K562 (cell line): ENCODE data around the gene AGPAT3. TPM values are rescaled to one million over a fixed set of nuclear protein-coding genes. Genes with fewer than 3 reads are reported as not detected.
A peak's percentile ranks its signal among the peaks of the same experiment; 100 is the strongest.

Experiments used
- ATAC-seq: fragments of 200-7000 bp; cut with Tn5 transposase; 3 replicates; pipeline ENCODE4 v1.9.1; 2020; ENCODE audit warnings: moderate library complexity
- BruUV-seq: library from RNA; stranded (reverse); fragments of 400-500 nt; replicated peaks from 2 replicates; lab custom pipeline; 2021; lab: Mats Ljungman, UMichigan
- CTCF ChIA-PET: fragments of 300-600 bp; formaldehyde crosslinking; extraction: SDS; loops from one replicate; lab custom pipeline; 2021; ENCODE audit warnings: low intra/inter-chr PET ratio; lab: Yijun Ruan, JAX
- POLR2A ChIA-PET: fragments of 300-600, 350-650 bp; sonication (Branson Sonifier 250); formaldehyde crosslinking; extraction: SDS; loops from one replicate; lab custom pipeline; 2021; ENCODE audit warnings: antibody characterized with exemption, inconsistent platforms; lab: Yijun Ruan, JAX
- DNase-seq, 4 experiments: peaks; one replicate each; pipeline versions ENCODE4 v3.0.0 to v3.0.0-alpha.2; 2011 to 2018; ENCODE audit warnings: low spot score in 3 of 4, mixed read lengths in 3 of 4; ENCODE audit errors: extremely low read depth in 1 of 4
- FAIRE-seq: peaks from 2 replicates; lab custom pipeline; 2011; peaks lifted over from hg19 to GRCh38; lab: Jason Lieb, UNC
- H2AFZ ChIP-seq: 2 replicates; pipeline ENCODE4 v1.6.0; 2011; ENCODE audit warnings: low read depth, low read length, control low read depth, inconsistent platforms
- H3K27ac ChIP-seq: fragments of 200-600 bp; 3 replicates; pipeline ENCODE4 v1.8.0; 2011; ENCODE audit warnings: low read depth, mild to moderate bottlenecking, control low read depth, inconsistent platforms, low read length, moderate library complexity, mixed read lengths; ENCODE audit errors: extremely low read depth
- H3K27me3 ChIP-seq, 2 experiments: fragments of 300-600 bp in 1 of 2; 2 replicates in 1 of 2; 3 replicates in 1 of 2; pipeline versions ENCODE4 v1.6.0 to v1.8.0; 2011; ENCODE audit warnings: inconsistent platforms in 2 of 2, low read length in 2 of 2, mild to moderate bottlenecking in 1 of 2, mixed read lengths in 1 of 2, moderate library complexity in 1 of 2; ENCODE audit not compliant: control insufficient read depth in 2 of 2, insufficient read depth in 2 of 2
- H3K36me3 ChIP-seq: fragments of 300-600 bp; 3 replicates; pipeline ENCODE4 v1.8.0; 2011; ENCODE audit warnings: mild to moderate bottlenecking, low read length, inconsistent platforms; ENCODE audit not compliant: control insufficient read depth, insufficient read depth
- H3K4me1 ChIP-seq, 2 experiments: fragments of 200-600 bp in 1 of 2; replicated peaks in 1 of 2; 2 replicates in 1 of 2; 3 replicates in 1 of 2; pipeline versions ENCODE4 v1.5.1 to v1.8.0; 2011; ENCODE audit warnings: inconsistent platforms in 2 of 2, low read length in 2 of 2, mild to moderate bottlenecking in 1 of 2, mixed read lengths in 1 of 2, moderate library complexity in 1 of 2; ENCODE audit not compliant: control insufficient read depth in 2 of 2, insufficient read depth in 2 of 2
- H3K4me2 ChIP-seq: 2 replicates; pipeline ENCODE4 v1.6.1; 2011; ENCODE audit warnings: low read length, control low read depth, inconsistent platforms, mixed read lengths; ENCODE audit not compliant: insufficient read depth
- H3K4me3 ChIP-seq: fragments of 200-600 bp; sonication (generic), shearing (Covaris generic); 2 replicates; pipeline ENCODE4 v1.5.1; 2016; ENCODE audit warnings: control low read depth, inconsistent platforms
- H3K79me2 ChIP-seq: fragments of 200-600 bp; 3 replicates; pipeline ENCODE4 v1.8.0; 2011; ENCODE audit warnings: low read length, inconsistent platforms; ENCODE audit not compliant: control insufficient read depth, insufficient read depth
- H3K9ac ChIP-seq, 2 experiments: 2 replicates each; pipeline versions ENCODE4 v1.6.0 to v1.6.1; 2011; ENCODE audit warnings: low read depth in 2 of 2, low read length in 2 of 2, control low read depth in 1 of 2, inconsistent platforms in 1 of 2, mild to moderate bottlenecking in 1 of 2, mixed read lengths in 1 of 2; ENCODE audit not compliant: insufficient read depth in 1 of 2
- H3K9me1 ChIP-seq: one replicate; pipeline ENCODE4 v1.6.0; 2011; ENCODE audit warnings: inconsistent platforms, mild to moderate bottlenecking, low read length, moderate library complexity; ENCODE audit not compliant: control insufficient read depth, insufficient read depth
- H3K9me3 ChIP-seq: replicated peaks from 2 replicates; pipeline ENCODE4 v1.5.1; 2011; ENCODE audit warnings: low read depth, low read length, inconsistent platforms; ENCODE audit not compliant: control insufficient read depth, insufficient read depth
- H4K20me1 ChIP-seq: replicated peaks from 2 replicates; pipeline ENCODE4 v1.6.1; 2011; ENCODE audit warnings: low read length, inconsistent platforms, mixed read lengths; ENCODE audit not compliant: control insufficient read depth, insufficient read depth
- POLR2AphosphoS2 ChIP-seq: IDR thresholded peaks from 2 replicates; pipeline ENCODE4 v1.6.1; 2012; ENCODE audit warnings: low read length, improper control_type of control experiment
- POLR2G ChIP-seq: fragments of 200-400 bp; formaldehyde crosslinking; IDR thresholded peaks from 2 replicates; pipeline ENCODE4 v1.6.1; 2017; ENCODE audit warnings: low read depth, mild to moderate bottlenecking, antibody characterized with exemption, low read length, moderate library complexity
- SREBF1 ChIP-seq: fragments of 150-350 bp; IDR thresholded peaks from 2 replicates; pipeline ENCODE4 v1.6.1; 2014; ENCODE audit warnings: antibody characterized with exemption, low read depth, low read length, borderline replicate concordance
- TBL1XR1 ChIP-seq, 2 experiments: IDR thresholded peaks; 2 replicates each; pipeline ENCODE4 v1.6.1; 2012; ENCODE audit warnings: improper control_type of control experiment in 2 of 2, low read length in 2 of 2, mild to moderate bottlenecking in 1 of 2
- ZFX ChIP-seq: sonication (generic); formaldehyde crosslinking; IDR thresholded peaks from 2 replicates; pipeline ENCODE4 v1.8.0; 2022; ENCODE audit warnings: mild to moderate bottlenecking, missing genetic modification reagents, moderate library complexity
- ZNF124 ChIP-seq: sonication (generic); formaldehyde crosslinking; IDR thresholded peaks from 2 replicates; pipeline ENCODE4 v1.8.1; 2022; ENCODE audit warnings: missing genetic modification reagents
- ZNF57 ChIP-seq: fragments of 450-650 bp; formaldehyde crosslinking; IDR thresholded peaks from 2 replicates; pipeline ENCODE4 v1.4.0; 2020; ENCODE audit warnings: mild to moderate bottlenecking, moderate library complexity
- WGBS: fragments of 100-300 bp; shearing (Covaris generic); methylation state at CpG from one replicate; pipeline ENCODE4 v1.1.6; 2016; ENCODE audit warnings: low coverage, mixed read lengths; ENCODE audit not compliant: insufficient coverage; ENCODE audit errors: missing lambda C conversion rate; 5-methylcytosine and 5-hydroxymethylcytosine counted together
- in situ Hi-C: fragments of 300-500 bp; cut with MboI; formaldehyde crosslinking; loops from 4 replicates; pipeline ENCODE4 v1.15.0; 2018; ENCODE audit warnings: inconsistent platforms, mixed read lengths
- intact Hi-C: fragments of 100-400 bp; cut with micrococcal nuclease; formaldehyde crosslinking; loops from 2 replicates; pipeline ENCODE4 v1.14.2; 2022
- polyA plus RNA-seq, 8 experiments: library from polyadenylated mRNA; depleted of rRNA in 4 of 8; stranded (reverse) in 5 of 8; unstranded in 3 of 8; fragments of >200 nt; fragmentation: Nextera tagmentation in 2 of 8; fragmentation: Illumina TruSeq in 1 of 8; extraction: Ambion mirVana in 2 of 8; extraction: Trizol in 1 of 8; gene quantifications; 2 replicates each; pipeline versions ENCODE4 v1.2.1 to v1.2.3, GENCODE V29; 2011 to 2014; ENCODE audit warnings: inconsistent platforms in 1 of 8, missing spikeins in 1 of 8
- total RNA-seq, 7 experiments: library from RNA; depleted of rRNA in 6 of 7; stranded (reverse); fragments of >200 nt in 6 of 7; fragmentation: Illumina TruSeq in 2 of 7; extraction: Trizol in 2 of 7; gene quantifications; 2 replicates each; pipeline versions ENCODE4 v1.2.1 to v1.2.3, GENCODE V29; 2011 to 2021; ENCODE audit warnings: low replicate concordance in 1 of 7

Gene AGPAT3
- total and polyA plus RNA-seq, 9 of the 15 experiments (the other 6 are each of a cell fraction or from before 2014, with no cell fraction given), result 1.5 to 88.4 (median 35.7) TPM

DNA sequence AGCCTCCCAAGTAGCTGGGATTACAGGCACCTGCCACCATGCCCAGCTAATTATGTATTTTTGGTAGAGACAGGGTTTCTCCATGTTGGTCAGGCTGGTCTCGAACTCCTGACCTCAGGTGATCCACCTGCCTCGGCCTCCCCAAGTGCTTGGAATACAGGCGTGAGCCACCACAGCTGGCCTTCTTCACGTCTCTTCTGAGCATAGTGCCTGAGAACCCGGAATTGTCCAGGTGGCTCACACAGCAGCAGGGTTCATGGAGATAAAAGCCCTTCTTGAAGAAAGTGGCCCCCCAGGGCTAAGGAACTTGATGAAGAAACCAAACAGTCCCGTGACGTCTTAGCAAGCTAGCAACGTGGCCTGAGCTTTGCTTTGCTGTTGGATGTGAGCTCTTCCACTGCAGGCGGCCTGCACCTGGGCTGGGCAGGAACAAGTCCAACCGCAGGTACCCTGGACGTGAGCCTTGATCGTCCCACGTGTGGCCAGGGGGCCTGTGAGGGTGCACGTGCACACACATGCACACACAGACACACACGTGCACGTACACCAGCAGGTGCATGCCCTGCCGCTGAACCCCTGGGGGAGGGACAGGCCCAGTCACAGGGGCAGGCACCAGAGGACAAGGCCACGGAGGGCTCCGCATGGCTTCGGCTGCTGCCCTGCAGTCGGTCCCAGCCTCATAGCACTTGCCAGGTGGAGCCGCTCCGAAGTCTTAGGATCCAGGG lies 123.6 kb downstream of the AGPAT3 start:
- no peak for ATAC-seq
- Histone ChIP-seq H2AFZ (no peak overlapping the region), H3K9me1 (no peaks in the 10 kb centered on the region), H3K79me2 (no peaks in the 10 kb centered on the region), H3K4me2 (no peak overlapping the region), H3K4me1 (peaks cover 0 to 47% of the 10 kb centered on the region in 2 experiments; a peak in 3 of 5 replicates), H4K20me1 (no peaks in the 10 kb centered on the region; the same call in 1 of the 2 replicates), H3K9ac (peak overlapping the region in 1 of 2 experiments; percentile 41; a peak in 2 of 4 replicates), H3K9me3 (no peaks in the 10 kb centered on the region), H3K27ac (no peak overlapping the region), H3K36me3 (no peaks in the 10 kb centered on the region), H3K4me3 (no peak overlapping the region), H3K27me3 (peaks cover 7 to 20% of the 10 kb centered on the region in 2 experiments)
- WGBS, result 51% methylated on average over 23 of the region's 23 CpGs
- intact Hi-C loops (no loop called here), in situ Hi-C loops (no loop called here)
- POLR2A ChIA-PET, result interaction anchor here (0.5 to 1.0 kb wide), 5 partner anchors 13 to 261 kb away, joined by 3 to 5 read pairs (median 3); no protein-coding TSS in a partner anchor
- BruUV-seq, result no TSS peak
- TF ChIP-seq SREBF1 (no peak), TBL1XR1 (IDR thresholded peaks at IDR 0.05; ENCODE audit: low read length in 2 of 2) (no peak), ZFX (no peak), POLR2G (0 out of 2 replicates have a peak, but pooled peaks have one; percentile 21), ZNF124 (no peak), POLR2AphosphoS2 (no peak), ZNF57 (no peak)
- peak; percentile 44 for FAIRE-seq
- CTCF ChIA-PET, result no interaction called here
- no peak for DNase-seq
